HG02763 (cell line): Measurements from ENCODE around the gene LDLRAD4.
"Not testable (repeated sequence)": the region's sequence is repeated elsewhere in the genome, so short reads cannot be mapped to it uniquely, and the experiment has no call there.

ENCODE experiments used
- ATAC-seq: cut with Tn5 transposase; IDR thresholded peaks from one replicate; pipeline ENCODE4 v1.9.1; 2021; ENCODE audit warnings: mild to moderate bottlenecking, moderate library complexity; ENCODE audit not compliant: unreplicated experiment

The LDLRAD4 gene

DNA sequence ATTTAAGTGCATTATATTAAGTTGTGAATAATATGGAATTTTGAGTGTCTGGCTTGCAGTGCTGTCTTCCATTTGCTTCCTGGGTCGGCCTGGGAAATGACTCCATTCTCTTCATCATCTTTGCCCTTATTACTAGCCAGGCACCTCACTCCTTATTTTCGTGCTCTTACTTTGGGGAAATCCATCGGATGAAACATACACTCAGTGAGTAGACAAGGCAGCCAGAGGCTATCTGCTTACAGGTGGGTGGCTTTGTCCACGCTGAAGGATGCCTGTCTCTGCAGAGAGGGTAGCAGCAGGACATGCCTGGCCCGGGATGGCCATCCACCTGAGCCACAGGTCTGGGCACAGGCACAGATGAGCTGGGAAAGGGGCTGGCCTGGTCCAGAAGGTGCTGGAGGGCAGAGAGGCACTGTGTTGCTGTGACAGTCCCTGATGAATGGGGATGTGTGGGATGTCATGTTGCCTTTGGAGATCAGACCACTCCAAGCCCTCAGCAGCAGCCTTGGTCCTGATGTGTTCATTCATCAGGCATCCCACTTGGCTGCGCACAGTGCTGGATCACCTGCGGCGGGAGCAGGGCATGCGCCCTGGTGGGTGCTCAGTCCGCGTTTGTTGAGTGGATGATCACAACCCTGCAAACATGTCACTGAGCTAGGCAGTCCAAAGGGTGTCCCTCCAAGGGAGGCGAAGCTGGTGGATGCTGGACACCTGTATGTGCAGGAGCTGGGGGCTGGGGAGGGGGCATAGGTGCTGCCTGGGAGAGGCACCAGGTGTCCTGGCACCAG, 236.0 kb downstream of the LDLRAD4 start:
- ATAC-seq = no peak

DNA sequence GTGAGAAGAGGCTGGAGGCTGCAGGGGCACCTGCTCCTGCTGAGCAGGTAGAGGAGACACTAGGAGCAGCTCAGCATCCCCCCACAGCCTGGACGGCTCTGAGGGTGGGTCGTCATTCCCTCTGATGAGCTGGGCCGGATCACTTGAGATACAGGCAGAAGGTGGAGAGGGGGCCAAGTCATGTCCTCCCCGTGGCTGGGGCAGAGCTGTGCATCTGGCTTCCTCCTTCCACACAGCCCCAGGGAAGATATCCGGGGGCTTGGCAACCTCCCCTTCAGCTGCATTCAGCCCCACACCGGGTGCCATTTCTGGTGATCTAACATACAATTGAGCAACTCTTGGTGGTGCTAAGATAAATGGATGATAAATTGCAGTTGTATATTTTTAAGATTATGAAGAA, 236.9 kb downstream of the LDLRAD4 start:
- no peak for ATAC-seq

DNA sequence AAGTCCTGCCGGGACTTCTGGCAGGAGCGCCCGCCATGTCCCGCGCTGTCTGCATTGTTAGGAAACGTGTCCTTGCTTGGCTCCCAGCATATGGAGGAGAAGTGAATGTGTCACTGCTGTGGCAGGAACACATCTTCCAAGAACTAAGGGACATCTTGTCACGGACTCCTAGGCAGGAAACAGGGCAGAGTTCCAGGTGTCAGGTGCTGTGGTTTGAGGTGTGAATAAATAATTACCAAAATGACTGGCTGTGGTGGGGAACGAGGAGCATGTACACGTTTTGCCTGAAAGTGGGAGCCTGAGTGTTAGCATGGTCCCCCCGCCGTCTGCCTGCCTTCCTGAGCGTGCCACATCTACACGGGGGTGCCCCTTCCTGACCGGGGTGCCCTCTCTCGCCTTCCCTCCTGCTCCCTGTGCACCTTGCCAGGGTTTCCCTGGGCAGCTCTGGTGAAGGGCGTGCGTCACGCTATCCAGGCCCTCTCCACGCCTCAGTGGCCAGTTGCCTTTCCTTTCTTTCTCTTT, 237.5 kb downstream of the LDLRAD4 start:
- ATAC-seq = peak; percentile 73

DNA sequence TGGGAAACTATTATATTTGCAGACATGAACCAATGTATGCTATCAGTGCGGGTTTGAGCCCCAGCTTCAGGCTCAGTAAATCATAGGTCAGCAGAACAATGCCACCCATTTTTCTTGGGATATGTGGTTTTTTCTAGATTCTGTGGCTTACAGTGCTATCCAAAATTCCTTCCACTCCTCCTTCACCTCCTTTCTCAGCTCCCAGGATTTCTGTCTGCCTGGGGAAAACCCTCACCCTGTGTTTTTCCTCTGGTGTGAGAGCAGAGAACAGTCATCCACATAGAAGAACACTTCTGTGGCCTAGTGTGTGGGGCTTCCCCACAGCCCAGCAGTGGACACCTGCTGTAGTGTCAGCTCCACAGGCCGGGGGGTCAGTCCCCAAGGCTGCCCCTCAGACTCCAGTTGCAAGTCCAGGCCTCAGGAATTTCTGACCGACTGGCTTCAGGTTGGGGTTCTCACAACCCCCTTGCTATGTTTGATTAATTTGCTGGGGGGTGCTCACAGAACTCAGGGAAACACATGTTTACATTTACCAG, 238.2 kb downstream of the LDLRAD4 start:
- ATAC-seq = no peak

DNA sequence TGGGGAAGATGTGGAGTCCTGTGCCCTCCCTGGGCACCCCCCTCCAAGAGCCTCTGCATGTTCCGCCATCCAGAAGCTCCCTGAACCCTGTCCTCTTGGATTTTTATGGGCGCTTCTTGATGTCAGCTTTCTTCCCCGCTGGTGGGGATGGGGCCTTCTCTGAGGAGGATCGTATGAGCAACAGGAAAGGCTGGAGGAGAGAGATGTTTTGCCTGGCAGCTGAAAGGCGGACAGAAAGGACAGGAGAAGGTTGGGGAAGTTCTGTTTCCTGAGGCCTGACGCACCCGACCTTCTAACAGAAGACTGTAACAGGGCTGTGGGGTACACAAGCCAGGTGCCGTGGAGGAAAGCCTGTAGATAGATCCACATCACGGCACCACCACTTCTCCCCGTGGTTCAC, 238.8 kb downstream of the LDLRAD4 start:
- ATAC-seq = no peak

DNA sequence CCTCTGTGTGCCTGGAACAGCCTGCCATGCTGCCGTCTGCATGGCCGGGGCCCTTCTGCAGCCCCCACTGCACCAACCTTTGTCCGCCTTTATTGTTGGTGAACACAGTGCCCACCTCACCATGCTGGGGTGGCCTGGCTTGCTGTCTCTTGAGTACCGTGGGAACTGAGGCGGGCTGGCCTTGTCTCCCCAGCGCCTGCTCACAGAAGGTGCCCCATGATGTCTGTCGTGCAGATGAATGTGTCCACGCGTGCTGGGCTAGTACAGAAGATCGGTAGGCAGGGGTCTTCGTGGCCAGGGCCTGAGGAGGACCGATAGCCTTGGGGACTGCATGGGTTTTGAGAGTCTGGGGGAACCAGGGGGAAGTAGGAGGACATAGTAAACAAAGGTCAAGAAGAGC, 242.4 kb downstream of the LDLRAD4 start:
- no peak for ATAC-seq

DNA sequence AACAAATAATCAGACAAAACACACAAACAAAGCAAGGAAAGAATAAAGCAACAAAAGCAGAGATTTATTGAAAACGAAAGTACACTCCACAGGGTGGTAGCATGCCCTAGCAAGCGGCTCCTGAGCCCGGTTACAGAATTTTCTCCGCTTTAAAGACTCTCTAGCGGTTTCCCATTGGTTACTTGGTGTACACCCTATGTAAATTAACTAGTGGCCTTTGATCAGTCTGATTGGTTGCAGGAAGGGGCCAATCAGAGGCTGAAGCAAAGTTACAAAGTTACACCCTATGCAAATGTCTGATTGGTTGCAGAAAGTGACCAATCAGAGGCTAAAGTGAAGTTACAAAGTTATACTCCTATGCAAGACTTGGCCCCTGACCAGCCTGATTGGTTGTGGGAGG, 242.9 kb downstream of the LDLRAD4 start:
- no peak for ATAC-seq

DNA sequence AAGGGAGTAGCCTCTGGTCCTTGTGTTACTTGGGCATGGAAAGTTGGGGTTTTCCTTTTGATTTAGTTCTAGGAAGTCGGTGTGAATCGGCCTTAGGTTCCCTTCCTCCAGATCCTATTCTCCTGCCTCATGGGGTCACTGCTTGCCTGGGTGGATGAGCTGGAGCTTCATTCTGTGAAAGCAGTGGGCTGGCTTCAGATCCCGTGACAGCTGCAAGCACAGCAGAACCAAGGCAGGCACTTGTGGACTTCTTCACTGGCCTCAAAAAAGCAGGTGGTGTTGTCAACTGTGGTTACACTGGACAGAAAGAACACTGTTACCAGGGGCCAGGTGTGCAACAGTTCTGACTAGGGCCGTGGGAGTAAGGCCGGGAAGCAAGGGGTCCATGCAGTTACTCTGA, 243.4 kb downstream of the LDLRAD4 start:
- no peak for ATAC-seq

DNA sequence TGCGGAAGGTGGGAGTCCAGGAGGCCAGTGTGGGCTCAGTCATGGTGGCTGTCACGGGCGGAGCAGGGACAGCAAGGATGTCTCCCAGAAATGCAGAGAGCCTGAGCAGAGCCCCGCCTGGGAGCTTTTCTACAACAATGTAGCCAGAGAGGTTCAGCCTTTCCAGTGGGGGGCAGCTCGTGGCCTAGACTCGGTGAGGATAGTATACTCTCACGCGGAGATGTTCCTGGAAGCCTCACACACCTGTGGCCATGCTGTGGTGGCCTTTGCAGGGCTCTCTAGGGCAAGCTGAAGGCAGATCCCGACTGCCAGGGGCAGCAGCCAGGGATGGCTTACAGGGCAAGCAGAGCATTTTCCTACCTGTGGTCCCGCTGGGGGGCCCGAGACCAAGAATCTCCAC, 244.1 kb downstream of the LDLRAD4 start:
- ATAC-seq = no peak

DNA sequence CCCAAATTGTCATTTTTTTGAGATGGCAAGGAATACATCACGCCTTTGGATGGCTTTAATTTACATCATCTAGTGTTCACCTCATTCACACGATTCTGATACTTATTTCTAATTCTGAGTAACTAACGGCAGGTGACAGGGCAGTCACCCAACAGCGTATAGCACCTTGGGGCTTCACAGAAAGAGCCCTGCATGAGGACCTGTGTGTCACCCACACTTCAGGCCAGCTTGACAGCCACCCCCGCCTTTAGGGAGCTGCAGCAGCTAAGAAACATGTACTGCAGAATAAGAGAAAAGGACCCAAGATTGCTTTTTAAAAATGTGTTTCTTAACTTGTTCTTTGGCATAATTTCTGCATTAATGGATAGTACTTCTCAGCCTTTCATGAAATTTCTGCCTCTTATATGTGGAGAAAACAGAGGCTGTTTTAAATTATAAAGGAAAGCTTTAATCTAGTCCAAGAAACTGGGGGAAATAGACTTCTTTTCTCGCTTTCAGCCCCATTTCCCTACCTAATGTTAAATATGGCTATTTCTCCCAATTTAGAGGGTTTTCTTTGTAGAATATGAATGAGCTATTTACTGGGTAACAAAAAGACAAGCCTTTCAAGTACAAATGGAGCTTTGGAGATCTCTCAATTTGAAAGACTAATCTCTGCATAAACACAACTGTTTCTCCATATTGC, 245.1 kb downstream of the LDLRAD4 start:
- no peak for ATAC-seq

DNA sequence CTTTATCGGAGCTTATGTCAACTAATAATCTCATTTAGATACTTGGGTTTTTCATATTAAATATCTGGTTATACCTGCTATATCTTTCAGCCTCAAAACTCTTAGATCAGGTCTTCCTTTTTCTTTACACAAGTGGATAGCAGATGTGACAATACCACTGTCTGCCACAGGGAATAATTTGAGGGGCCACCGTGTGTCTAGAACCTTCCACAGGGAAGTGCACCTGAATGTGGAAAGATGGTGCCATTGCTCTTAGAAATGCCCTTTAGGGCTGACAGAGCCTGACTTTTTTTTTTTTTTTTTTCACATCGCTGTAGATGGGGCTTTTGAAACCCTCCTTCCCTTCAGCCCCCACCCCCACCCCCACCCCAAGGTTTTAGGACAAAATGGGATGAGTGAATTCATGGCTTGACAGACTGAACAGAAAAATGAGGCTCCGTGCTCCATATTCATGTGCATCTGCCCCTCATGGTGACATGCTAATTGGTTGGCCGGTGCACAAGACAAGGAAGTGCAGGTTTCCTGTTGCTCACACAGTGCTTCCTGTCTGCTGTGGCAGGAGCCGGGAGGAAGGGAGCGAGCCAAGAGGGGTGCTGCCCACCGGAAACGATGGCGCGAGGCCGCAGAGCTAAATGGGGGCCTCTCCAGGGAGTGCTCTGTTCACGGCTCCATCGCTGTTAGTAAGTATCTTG, 246.0 kb downstream of the LDLRAD4 start:
- peak; percentile 99 for ATAC-seq

DNA sequence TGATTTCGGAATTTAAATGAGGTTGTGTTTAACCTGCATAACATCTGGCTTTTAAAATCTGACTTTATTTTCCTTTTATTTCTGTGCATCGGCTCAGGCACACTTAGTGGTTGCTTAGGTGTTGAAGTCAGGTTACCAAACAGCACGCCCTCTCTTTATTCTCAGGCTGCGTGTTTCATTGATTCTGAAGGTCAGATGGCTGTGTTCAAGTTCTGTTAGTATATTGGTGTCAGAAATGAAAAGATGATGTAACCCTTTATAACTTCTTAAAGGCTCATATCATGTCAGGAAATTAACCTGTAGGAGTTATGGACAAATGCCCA, 246.5 kb downstream of the LDLRAD4 start:
- peak; percentile 20 for ATAC-seq

DNA sequence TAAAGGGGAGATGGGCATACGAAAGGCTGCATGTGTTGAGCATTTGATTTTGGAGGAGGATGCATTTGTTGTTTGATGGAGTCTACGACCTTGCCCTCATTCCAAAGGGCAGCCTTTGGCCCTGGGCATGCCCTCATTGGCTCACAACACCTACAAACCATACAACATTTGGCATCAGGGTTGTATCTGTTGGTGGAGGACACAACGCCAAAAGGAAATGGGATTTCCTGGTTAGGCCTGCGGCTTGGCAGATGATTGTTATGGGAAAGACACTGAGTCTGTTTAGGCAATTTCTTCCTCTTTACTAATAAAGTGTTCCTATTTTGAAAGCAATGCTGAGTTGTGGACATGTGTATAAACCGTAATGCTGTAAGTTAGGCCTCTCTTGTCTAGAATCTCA, 246.9 kb downstream of the LDLRAD4 start:
- no peak for ATAC-seq

DNA sequence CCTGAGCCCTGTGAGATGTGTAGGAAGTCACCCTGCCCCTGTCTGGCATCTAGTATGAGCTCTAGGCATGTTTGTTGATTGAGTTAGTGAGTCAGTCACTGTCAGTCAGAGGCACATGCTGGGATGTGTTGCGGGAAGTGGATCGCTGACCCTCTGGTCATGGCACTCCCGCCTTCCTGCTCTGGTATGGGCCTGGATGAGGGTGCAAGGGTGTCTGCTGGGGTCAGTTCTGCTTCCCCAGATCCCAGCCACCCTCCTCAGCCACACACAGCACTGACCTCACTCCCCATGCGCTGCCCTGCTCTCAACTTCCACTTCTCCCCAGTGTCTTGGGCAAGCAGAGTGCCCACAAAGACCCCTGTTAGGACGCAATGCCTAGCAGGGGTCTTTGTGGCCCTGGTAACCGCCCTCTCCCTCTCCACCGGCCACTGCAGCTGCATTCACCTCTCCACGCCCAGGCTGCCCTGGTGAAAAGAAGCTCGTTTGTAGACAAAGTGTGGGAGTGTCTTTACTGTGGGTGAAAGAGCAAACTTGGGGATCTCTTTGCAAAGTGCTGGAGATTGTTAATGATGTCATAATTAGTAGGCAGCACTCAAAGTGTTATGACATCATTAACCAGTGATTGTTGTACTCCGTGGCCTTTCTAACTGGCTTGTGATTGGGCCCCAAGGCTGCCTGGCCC, 252.1 kb downstream of the LDLRAD4 start:
- ATAC-seq = no peak

DNA sequence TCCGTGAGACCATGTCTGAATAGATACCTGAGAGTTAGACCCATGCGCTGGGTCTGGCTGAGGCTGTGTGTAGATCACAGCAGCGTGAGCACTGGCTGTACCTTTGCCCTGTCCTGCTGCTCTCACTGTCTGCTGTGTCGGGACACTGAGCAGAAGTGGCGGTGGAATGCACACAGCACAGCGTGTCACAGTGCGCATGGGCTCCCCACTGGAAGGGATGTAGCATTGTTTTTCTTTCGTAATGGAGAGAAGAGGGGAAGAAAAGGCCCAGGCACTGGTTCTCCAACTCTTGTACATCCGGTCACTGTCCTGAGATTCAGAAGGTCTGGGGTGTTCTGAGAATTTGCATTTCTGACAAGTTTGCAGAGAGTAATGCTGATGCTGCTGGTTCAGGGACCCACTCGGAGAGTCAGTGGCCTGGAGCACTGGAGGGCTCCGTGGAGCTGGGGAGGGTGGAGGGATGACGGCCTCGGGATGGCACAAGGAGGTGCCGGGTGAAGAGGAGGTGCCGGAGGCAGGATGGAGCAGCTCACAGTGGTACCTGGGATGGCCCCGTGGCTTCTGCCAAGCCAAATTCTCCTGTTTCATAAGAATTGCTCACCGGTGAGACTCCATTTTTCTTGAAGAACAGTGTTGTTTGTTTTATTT, 252.8 kb downstream of the LDLRAD4 start:
- ATAC-seq = no peak

DNA sequence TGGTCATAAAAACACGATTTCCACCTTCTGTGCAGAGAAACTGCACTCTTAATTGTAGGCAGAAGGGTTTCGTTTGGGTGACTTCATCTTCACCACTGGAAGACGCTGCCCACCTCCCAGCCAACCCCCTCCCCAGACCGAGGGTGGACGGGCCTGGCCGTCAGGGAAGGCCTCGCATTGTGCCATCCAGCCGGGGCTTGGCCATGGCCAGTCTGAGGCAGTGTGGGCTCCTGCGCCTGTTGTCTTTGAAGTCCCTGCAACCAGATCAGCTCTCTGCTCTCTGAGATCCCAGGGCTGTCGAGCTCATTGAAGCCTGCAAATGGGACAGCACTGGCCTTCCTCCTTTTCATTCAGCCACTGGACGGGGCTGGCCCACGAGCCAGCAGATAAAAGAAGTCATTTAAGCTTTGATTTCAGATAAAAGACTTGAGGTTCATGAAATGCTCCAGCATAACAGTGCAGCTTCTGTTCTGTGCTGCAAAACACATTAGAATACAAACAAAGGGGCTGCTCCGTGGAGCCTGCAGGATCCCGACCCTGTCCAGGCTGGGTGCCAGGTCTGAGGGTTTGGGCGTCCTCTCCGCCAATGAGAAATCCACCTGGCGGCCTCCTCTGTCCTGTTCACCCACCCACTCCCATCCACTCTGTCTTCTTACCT, 253.5 kb downstream of the LDLRAD4 start:
- ATAC-seq = no peak

DNA sequence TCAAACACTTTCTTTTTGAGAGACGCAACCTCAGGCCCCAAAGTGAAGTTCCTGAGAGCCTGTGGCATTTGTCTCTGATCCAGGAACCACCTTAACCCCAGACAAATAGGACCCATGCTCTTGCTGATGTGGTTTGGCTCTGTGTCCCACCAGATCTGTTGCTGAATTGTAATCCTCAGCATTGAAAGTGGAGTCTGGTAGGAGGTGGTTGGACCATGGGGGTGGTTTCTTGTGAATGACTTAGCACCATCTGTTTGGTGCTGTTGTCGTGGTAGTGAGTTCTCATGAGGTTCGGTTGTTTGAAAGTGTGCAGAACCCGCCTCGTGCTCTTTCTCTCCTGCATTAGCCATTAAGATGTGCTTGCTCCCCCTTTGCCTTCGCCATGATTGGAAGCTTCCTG, 255.2 kb downstream of the LDLRAD4 start:
- ATAC-seq = no peak

DNA sequence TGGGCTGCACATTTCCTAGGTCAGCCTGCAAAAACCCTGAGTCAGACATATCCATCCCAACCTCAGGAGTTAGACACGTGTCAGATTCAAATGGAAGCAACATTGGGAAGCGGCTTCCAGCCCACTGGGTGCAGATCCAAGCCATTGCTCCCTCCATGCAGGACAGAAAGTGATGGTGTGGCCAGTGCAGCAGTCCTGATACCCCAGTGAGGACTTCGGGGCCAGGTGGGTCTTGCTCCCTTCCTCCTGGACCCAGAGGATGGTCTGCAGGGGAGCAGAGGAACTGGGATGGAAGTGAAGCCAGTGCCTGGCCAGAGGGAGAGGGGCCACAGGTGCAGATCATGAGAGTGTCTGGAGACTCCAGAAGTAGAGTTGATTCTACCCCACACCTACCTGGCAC, 255.8 kb downstream of the LDLRAD4 start:
- ATAC-seq = no peak

DNA sequence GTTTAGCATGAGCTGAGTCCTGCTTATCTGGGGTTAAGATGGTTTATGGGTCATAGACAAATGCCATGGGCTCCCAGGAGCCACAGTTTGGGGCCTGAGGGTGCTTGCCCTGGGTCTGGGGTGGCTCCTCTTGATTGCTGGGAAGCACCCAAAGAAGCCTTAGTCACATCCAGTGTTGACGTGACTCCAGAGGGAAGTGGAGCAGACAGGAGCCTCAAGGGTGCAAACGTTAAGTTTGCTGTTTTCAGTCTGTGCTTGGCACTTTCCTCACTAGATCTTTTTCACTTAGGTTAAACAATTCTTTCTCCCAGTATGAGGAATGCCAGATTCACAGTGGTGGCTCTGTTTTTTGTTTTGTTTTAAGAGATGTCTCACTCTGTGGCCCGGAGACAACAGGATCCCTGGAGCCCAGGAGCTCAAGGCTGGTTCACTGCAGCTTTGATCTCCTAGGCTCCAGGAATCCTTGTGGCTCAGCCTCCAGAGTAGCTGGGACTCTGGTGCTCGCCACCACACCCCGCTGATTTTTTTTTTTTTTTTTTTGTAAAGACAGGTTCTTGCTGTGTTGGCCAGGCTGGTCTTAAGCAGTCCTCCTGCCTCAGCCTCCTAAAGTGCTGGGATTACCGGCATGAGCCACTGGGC, 256.5 kb downstream of the LDLRAD4 start:
- ATAC-seq = no peak

DNA sequence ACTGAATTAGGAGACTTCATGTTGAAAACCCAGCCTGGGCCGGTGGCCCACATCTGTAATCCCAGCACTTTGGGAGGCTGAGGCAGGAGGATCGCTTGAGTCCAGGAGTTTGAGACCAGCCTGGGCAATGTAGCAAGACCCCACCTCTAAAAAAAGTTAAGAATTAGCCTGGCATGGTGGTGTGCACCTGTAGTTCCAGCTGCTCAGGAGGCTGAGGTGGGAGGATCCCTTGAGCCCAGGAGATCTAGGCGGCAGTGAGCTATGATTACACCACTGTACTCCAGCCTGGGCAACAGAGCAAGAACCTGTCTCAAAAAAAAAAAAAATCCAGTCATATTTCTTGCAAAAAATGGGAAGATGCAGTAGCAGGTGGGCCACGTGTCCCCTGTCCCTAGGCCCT, 257.8 kb downstream of the LDLRAD4 start:
- ATAC-seq = not testable (repeated sequence)
